Progenitor cell of endocrine pancreas (in vitro differentiated cells): ENCODE data around the gene ASXL2. TPM values are rescaled to one million over a fixed set of nuclear protein-coding genes. Genes with fewer than 3 reads are reported as not detected.
A peak's percentile ranks its signal among the peaks of the same experiment; 100 is the strongest.

Source experiments
- DNase-seq: peaks from one replicate; pipeline ENCODE4 v3.0.0; 2021; ENCODE audit warnings: low spot score; ENCODE audit not compliant: unreplicated experiment
- H3K27ac Mint-ChIP-seq: 2 replicates; pipeline ENCODE4 v1.8.0; 2021; ENCODE audit warnings: mild to moderate bottlenecking, moderate library complexity, mixed read lengths
- H3K27me3 Mint-ChIP-seq: 2 replicates; pipeline ENCODE4 v1.8.0; 2021; ENCODE audit warnings: mixed read lengths
- H3K36me3 Mint-ChIP-seq: 2 replicates; pipeline ENCODE4 v1.8.0; 2022; ENCODE audit warnings: mixed read lengths; ENCODE audit not compliant: insufficient read depth
- H3K4me1 Mint-ChIP-seq: 2 replicates; pipeline ENCODE4 v1.8.0; 2021; ENCODE audit warnings: low read depth, mixed read lengths
- H3K4me3 Mint-ChIP-seq: 2 replicates; pipeline ENCODE4 v1.8.0; 2021; ENCODE audit warnings: low read depth, mild to moderate bottlenecking, moderate library complexity, mixed read lengths
- H3K9me3 Mint-ChIP-seq: 2 replicates; pipeline ENCODE4 v1.8.0; 2021; ENCODE audit warnings: low read depth, mixed read lengths
- total RNA-seq: library from RNA; stranded (reverse); gene quantifications from 2 replicates; pipeline ENCODE4 v1.2.1, GENCODE V29; 2021
- TF ChIP-seq, protein P1 (sequence below): fragments of 200-600 bp; sonication (generic); IDR thresholded peaks from one replicate; pipeline ENCODE4 v1.5.0; 2021; ENCODE audit warnings: antibody characterized with exemption, mild to moderate bottlenecking; ENCODE audit not compliant: unreplicated experiment

Gene ASXL2
- total RNA-seq, 1 donor from 2014 or later, result 24.8 TPM

DNA sequence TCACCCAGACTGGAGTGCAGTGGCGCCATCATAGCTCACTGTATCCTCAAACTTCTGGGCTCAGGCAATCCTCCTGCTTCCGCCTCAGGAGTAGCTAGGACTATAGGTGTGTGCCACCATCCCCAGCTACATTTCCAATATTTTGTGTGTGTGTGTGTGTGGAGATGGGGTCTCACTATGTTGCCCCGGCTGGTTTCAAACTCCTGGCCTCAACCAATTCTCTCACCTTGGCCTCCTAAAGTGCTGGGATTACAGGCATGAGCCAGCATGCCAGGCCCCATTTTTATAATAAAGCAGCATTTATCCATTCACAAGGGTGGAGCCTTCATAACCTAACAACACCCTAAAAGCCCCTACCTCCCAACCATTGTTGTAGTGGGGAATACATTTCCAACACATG lies 152.4 kb downstream of the ASXL2 start:
- TF ChIP-seq, protein P1, sequence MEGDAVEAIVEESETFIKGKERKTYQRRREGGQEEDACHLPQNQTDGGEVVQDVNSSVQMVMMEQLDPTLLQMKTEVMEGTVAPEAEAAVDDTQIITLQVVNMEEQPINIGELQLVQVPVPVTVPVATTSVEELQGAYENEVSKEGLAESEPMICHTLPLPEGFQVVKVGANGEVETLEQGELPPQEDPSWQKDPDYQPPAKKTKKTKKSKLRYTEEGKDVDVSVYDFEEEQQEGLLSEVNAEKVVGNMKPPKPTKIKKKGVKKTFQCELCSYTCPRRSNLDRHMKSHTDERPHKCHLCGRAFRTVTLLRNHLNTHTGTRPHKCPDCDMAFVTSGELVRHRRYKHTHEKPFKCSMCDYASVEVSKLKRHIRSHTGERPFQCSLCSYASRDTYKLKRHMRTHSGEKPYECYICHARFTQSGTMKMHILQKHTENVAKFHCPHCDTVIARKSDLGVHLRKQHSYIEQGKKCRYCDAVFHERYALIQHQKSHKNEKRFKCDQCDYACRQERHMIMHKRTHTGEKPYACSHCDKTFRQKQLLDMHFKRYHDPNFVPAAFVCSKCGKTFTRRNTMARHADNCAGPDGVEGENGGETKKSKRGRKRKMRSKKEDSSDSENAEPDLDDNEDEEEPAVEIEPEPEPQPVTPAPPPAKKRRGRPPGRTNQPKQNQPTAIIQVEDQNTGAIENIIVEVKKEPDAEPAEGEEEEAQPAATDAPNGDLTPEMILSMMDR, result no peak
- no peak overlapping the region for H3K27ac Mint-ChIP-seq
- no peaks in the 10 kb centered on the region for H3K9me3 Mint-ChIP-seq
- no peaks in the 10 kb centered on the region for H3K27me3 Mint-ChIP-seq
- H3K4me3 Mint-ChIP-seq, result no peak overlapping the region
- DNase-seq, result no peak
- H3K36me3 Mint-ChIP-seq, result no peaks in the 10 kb centered on the region
- peaks cover 9% of the 10 kb centered on the region for H3K4me1 Mint-ChIP-seq

DNA sequence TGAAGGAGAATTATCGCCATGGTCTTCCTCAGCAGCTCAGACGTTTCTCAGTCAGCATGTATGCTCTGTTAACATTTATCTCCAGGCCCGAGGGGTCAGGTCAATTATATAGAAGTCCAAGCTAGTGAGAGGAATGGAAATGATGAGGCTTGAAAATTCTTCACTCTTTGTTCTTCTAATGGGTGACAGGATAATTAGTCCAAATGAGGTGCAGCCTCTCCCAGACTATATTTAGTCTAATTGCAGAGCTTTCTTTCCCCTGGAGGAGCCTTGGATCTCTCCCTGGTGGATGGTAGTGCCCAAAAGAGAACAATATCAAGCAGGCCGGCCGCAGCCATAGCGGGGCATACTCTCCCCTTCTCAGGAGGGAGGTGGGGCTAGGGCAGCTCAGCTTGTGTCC lies 153.5 kb downstream of the ASXL2 start:
- H3K4me1 Mint-ChIP-seq, result peaks cover 9% of the 10 kb centered on the region
- no peak overlapping the region for H3K4me3 Mint-ChIP-seq
- no peaks in the 10 kb centered on the region for H3K36me3 Mint-ChIP-seq
- no peak overlapping the region for H3K27ac Mint-ChIP-seq
- H3K27me3 Mint-ChIP-seq, result no peaks in the 10 kb centered on the region
- no peak for DNase-seq
- no peaks in the 10 kb centered on the region for H3K9me3 Mint-ChIP-seq
- TF ChIP-seq, protein P1, result no peak

DNA sequence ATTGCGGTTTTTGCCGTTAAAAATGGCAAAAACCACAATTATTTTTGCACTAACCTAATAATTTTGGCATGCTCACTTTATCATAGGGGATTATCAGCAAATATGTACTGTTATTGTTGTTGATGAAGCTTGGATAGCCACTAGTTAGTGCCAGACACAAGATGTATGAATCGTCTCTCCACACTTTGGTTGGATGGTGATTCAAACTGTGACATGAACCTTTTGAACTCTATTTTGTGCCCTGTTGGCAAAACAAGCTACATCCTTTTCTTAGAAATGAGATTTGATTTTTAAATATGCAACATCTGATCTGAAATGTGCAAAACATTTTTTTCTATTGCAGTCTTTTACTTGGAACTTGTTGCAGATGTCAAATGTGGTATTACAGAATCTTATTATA lies 156.1 kb downstream of the ASXL2 start:
- Mint-ChIP-seq H3K27ac (no peak overlapping the region), H3K9me3 (no peaks in the 10 kb centered on the region), H3K27me3 (no peaks in the 10 kb centered on the region)

DNA sequence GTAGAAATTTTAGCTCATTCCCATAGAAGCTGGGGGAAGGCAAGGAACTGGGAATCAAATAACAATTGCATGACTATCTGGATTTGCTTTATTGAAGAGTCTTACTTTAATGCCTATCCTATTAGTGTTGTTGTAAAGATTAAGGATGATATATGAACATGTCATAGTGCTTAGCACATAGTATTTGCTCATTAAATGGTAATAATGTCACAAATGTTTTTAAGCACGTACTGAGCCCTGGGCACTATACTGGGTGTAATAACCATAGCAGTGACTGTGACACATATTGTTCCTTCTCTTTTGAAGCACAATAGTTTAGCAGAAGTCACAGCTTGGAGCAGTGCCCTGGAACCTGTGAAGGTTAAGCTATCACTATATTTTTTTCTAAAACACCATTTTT lies 157.7 kb downstream of the ASXL2 start:
- Mint-ChIP-seq H3K27me3 (no peaks in the 10 kb centered on the region), H3K9me3 (no peaks in the 10 kb centered on the region), H3K4me1 (peaks cover 9% of the 10 kb centered on the region), H3K36me3 (no peaks in the 10 kb centered on the region), H3K27ac (no peak overlapping the region), H3K4me3 (no peak overlapping the region)
- no peak for DNase-seq
- TF ChIP-seq, protein P1, result no peak

More for the DNA sequence above, 156.1 kb downstream of the ASXL2 start:
- H3K4me3 Mint-ChIP-seq, result no peak overlapping the region
- peaks cover 9% of the 10 kb centered on the region for H3K4me1 Mint-ChIP-seq
- TF ChIP-seq, protein P1, result no peak
- DNase-seq, result no peak
- no peaks in the 10 kb centered on the region for H3K36me3 Mint-ChIP-seq

DNA sequence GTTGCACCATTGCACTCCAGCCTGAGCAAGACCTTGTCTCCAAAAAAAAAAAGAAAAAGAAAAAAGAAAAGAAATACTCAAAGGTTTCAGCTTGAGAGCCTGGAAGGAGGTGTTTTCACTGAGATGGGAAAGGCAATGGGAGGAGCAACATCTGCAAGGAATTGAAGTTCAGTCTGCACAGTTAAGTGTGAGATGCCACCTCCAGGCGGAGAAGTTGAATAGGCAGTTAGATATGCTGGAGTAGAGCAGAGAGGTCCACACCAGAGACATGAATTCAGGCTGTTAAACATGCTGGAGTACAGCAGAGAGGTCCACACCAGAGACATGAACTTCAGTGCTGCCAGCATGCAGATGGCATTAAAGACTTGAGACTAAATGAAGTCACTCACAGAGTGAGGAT lies 163.5 kb downstream of the ASXL2 start:
- peak overlapping the region; percentile 29 for H3K27ac Mint-ChIP-seq
- no peaks in the 10 kb centered on the region for H3K36me3 Mint-ChIP-seq
- no peaks in the 10 kb centered on the region for H3K9me3 Mint-ChIP-seq
- H3K4me3 Mint-ChIP-seq, result no peak overlapping the region
- TF ChIP-seq, protein P1, result no peak
- no peak for DNase-seq
- peaks cover 11% of the 10 kb centered on the region for H3K4me1 Mint-ChIP-seq
- no peaks in the 10 kb centered on the region for H3K27me3 Mint-ChIP-seq
